ENCODE data around the gene TLN1. TPM values are rescaled to one million over a fixed set of nuclear protein-coding genes. Genes with fewer than 3 reads are reported as not detected.
A peak's percentile ranks its signal among the peaks of the same experiment; 100 is the strongest.

Gene TLN1
- total RNA-seq, 4 donors from 2014 or later = 934 to 1,435 (median 1,196) TPM

DNA sequence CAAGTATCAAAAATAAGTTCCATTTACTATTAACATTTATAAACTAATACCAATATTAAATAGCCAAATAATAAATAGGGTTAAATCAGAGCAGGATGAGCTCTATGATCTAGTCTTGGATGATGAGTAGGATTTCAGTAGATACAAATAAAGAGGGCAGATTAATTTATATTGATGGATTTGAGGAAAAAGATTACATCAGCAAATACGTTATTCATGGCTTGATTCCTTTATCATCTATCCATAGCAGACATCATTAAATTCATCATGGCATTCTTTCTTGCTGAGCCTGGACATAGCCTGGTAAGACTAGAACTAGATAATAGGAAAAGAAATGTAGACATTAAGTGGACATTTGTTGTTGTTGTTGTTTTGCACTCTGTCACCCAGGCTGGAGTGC is 35.5 kb upstream of the TLN1 start:
- intact Hi-C loops (cut with DNase I) = no loop called here
- Histone ChIP-seq H3K4me3 (no peak overlapping the region), H3K27ac (replicated peaks in 1 of 4) (no peak overlapping the region), H3K36me3 (no peaks in the 10 kb centered on the region), H3K9me3 (no peaks in the 10 kb centered on the region), H3K4me1 (peaks cover 20 to 29% (median 26%) of the 10 kb centered on the region in 4 donors), H3K27me3 (no peaks in the 10 kb centered on the region)
- no peak for DNase-seq (ENCODE audit: extremely low spot score)
- TF ChIP-seq POLR2A (IDR thresholded peaks at IDR 0.05; ENCODE audit: low read depth) (no peak), EP300 (IDR thresholded peaks at IDR 0.05) (no peak), POLR2AphosphoS5 (IDR thresholded peaks at IDR 0.05) (no peak)
- TF ChIP-seq, protein P1, sequence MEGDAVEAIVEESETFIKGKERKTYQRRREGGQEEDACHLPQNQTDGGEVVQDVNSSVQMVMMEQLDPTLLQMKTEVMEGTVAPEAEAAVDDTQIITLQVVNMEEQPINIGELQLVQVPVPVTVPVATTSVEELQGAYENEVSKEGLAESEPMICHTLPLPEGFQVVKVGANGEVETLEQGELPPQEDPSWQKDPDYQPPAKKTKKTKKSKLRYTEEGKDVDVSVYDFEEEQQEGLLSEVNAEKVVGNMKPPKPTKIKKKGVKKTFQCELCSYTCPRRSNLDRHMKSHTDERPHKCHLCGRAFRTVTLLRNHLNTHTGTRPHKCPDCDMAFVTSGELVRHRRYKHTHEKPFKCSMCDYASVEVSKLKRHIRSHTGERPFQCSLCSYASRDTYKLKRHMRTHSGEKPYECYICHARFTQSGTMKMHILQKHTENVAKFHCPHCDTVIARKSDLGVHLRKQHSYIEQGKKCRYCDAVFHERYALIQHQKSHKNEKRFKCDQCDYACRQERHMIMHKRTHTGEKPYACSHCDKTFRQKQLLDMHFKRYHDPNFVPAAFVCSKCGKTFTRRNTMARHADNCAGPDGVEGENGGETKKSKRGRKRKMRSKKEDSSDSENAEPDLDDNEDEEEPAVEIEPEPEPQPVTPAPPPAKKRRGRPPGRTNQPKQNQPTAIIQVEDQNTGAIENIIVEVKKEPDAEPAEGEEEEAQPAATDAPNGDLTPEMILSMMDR (IDR thresholded peaks at IDR 0.05) = no peak
- 88% methylated on average over 1 of the region's 1 CpG for WGBS

DNA sequence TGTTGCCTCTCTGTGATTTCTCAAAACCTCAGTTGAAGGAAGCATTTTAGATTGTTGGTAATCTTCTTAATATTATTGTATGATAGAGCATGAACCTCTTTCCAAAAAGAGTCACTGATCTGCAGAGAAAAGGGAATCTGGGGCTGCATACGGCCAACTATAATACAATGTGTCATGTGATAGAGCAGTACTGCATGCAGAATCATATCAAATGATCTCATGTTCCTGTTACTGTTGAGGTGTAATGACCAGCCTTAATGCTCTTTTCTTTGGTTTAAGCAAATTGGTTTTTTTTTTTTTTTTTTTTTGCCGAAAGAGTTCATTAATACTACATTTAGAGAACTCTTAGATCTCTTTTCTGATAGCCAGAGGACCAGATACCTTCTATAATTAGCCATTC is 35.0 kb upstream of the TLN1 start:
- 87% methylated on average over 2 of the region's 2 CpGs for WGBS
- DNase-seq (ENCODE audit: extremely low spot score) = no peak
- Histone ChIP-seq H3K4me1 (peaks cover 17 to 25% (median 23%) of the 10 kb centered on the region in 4 donors), H3K27ac (replicated peaks in 1 of 4) (no peak overlapping the region), H3K36me3 (no peaks in the 10 kb centered on the region), H3K4me3 (no peak overlapping the region), H3K27me3 (no peaks in the 10 kb centered on the region), H3K9me3 (no peaks in the 10 kb centered on the region)
- intact Hi-C loops (cut with DNase I) = no loop called here
- TF ChIP-seq EP300 (IDR thresholded peaks at IDR 0.05) (no peak), POLR2AphosphoS5 (IDR thresholded peaks at IDR 0.05) (no peak), POLR2A (IDR thresholded peaks at IDR 0.05; ENCODE audit: low read depth) (no peak)
- TF ChIP-seq, protein P1 (IDR thresholded peaks at IDR 0.05) = no peak

DNA sequence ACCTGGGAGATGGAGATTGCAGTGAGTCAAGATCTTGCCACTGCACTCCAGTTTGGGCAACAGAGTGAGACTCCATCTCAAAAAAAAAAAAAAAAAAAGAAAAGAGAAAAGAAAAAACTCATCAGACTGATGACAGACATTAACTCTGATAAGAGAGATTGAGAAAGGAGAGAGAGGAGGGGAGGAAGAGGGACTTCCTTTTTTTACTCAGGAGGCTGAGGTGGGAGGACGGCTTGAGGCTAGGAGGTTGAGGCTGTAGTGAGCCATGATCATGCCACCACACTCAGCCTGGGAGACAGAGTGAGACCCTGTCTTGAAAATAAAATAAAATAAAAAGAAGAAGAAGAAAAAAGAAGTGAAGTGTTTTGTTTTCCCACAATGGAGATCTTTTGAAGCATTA is 31.8 kb upstream of the TLN1 start:
- no peak for DNase-seq (ENCODE audit: extremely low spot score)
- intact Hi-C loops (cut with DNase I) = no loop called here
- Histone ChIP-seq H3K36me3 (no peaks in the 10 kb centered on the region), H3K27me3 (no peaks in the 10 kb centered on the region), H3K4me3 (no peak overlapping the region), H3K4me1 (peaks cover 0 to 8% (median 4%) of the 10 kb centered on the region in 4 donors), H3K27ac (replicated peaks in 1 of 4) (no peak overlapping the region), H3K9me3 (no peaks in the 10 kb centered on the region)
- 100% methylated on average over 1 of the region's 1 CpG for WGBS
- TF ChIP-seq POLR2AphosphoS5 (IDR thresholded peaks at IDR 0.05) = no peak
- TF ChIP-seq, protein P1 (IDR thresholded peaks at IDR 0.05) = no peak
- no peak for TF ChIP-seq POLR2A (IDR thresholded peaks at IDR 0.05; ENCODE audit: low read depth)

DNA sequence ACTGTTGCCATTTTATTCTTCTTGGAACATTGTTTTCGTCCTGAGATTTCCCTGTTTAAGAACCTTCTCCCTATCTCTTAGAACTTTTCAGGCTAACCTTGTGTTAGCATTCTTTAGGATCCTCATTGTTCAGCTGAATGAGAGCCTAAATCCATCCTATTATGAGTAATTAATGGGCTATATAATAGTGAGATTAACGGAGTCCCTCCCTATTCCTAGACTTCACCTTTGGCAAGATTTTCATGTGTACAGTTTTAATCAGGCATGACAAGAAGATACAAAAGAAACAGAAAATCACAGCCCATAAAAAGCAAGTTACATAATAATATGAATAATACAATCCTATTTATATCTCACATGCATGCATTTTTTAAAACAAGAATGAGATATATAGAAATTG is 31.2 kb upstream of the TLN1 start:
- no peaks in the 10 kb centered on the region for H3K9me3 ChIP-seq
- no peak overlapping the region for H3K27ac ChIP-seq (replicated peaks in 1 of 4)
- no peaks in the 10 kb centered on the region for H3K36me3 ChIP-seq
- no peaks in the 10 kb centered on the region for H3K27me3 ChIP-seq
- TF ChIP-seq POLR2AphosphoS5 (IDR thresholded peaks at IDR 0.05) (no peak), EP300 (IDR thresholded peaks at IDR 0.05) (no peak), POLR2A (IDR thresholded peaks at IDR 0.05; ENCODE audit: low read depth) (no peak)
- TF ChIP-seq, protein P1 (IDR thresholded peaks at IDR 0.05) = no peak
- intact Hi-C loops (cut with DNase I) = no loop called here
- DNase-seq (ENCODE audit: extremely low spot score) = no peak
- peaks cover 6 to 15% (median 11%) of the 10 kb centered on the region in 4 donors for H3K4me1 ChIP-seq
- H3K4me3 ChIP-seq = no peak overlapping the region
- WGBS = 80% methylated on average over 2 of the region's 2 CpGs

DNA sequence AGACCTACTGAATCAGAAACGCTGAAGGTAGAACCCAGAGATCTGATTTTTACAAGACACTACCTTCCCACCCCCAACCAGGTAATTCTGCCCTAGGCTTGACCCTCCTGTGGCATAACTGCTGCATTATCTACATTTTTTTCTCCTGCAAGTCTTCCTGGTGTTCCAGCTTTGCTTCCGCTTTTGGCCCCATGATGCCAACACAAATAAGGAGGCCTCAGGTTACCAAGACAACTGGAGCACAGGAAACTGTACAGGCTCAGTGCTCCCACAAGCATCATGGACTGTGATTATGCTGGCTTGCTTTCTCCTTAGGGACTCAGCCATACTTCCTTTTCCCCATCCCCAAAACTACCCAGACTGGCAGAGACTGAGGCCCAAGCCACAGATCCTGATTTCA is 28.7 kb upstream of the TLN1 start:
- no peak overlapping the region for H3K4me3 ChIP-seq
- H3K27ac ChIP-seq (replicated peaks in 1 of 4) = no peak overlapping the region
- H3K27me3 ChIP-seq = no peaks in the 10 kb centered on the region
- H3K36me3 ChIP-seq = no peaks in the 10 kb centered on the region
- intact Hi-C loops (cut with DNase I) = no loop called here
- 78% methylated on average over 2 of the region's 2 CpGs for WGBS
- no peak for DNase-seq (ENCODE audit: extremely low spot score)
- no peak for TF ChIP-seq POLR2A (IDR thresholded peaks at IDR 0.05; ENCODE audit: low read depth)
- peak in 1 of 2 donors; percentile 5 for TF ChIP-seq POLR2AphosphoS5 (IDR thresholded peaks at IDR 0.05)
- no peaks in the 10 kb centered on the region for H3K9me3 ChIP-seq
- peaks cover 22 to 36% (median 35%) of the 10 kb centered on the region in 4 donors for H3K4me1 ChIP-seq

Data from esophagus muscularis mucosa (tissue), 4 donors.